Activated naive CD4-positive, alpha-beta T cell treated with anti-CD3 and anti-CD28 coated beads for 36 hours (primary cell): Measurements from ENCODE around the gene MAN1C1. TPM values are rescaled to one million over a fixed set of nuclear protein-coding genes. Genes with fewer than 3 reads are reported as not detected.
A peak's percentile ranks its signal among the peaks of the same experiment; 100 is the strongest.

Experiments
- CTCF ChIA-PET: fragments of 350-600 bp; sonication (Branson Sonifier 250); formaldehyde crosslinking; loops from one replicate; lab custom pipeline; 2021; ENCODE audit warnings: antibody characterized with exemption; lab: Charles Lee
- DNase-seq: peaks from one replicate; pipeline ENCODE4 v3.0.0-alpha.2; 2020
- H3K27ac Mint-ChIP-seq: one replicate; pipeline ENCODE4 v1.8.0; 2021; ENCODE audit warnings: mild to moderate bottlenecking, mixed read lengths
- H3K27me3 Mint-ChIP-seq: one replicate; pipeline ENCODE4 v1.8.0; 2021; ENCODE audit warnings: low read depth, mixed read lengths
- H3K36me3 Mint-ChIP-seq: one replicate; pipeline ENCODE4 v1.8.0; 2021; ENCODE audit warnings: low read depth, mixed read lengths
- H3K4me1 Mint-ChIP-seq: one replicate; pipeline ENCODE4 v1.8.0; 2021; ENCODE audit warnings: low read depth, mixed read lengths
- H3K4me3 Mint-ChIP-seq: one replicate; pipeline ENCODE4 v1.8.0; 2021; ENCODE audit warnings: mild to moderate bottlenecking, moderate library complexity, mixed read lengths
- H3K9me3 Mint-ChIP-seq: one replicate; pipeline ENCODE4 v1.8.0; 2021; ENCODE audit warnings: mixed read lengths
- intact Hi-C: fragments of 100-400 bp; cut with micrococcal nuclease; formaldehyde crosslinking; loops from one replicate; pipeline ENCODE4 v1.15.1; 2023
- total RNA-seq, 2 experiments: library from RNA; stranded (reverse); gene quantifications; one replicate each; pipeline ENCODE4 v1.2.3, GENCODE V29; 2021

MAN1C1 gene
- total RNA-seq, 2 experiments from 2014 or later: 4.9 to 6.3 TPM

DNA sequence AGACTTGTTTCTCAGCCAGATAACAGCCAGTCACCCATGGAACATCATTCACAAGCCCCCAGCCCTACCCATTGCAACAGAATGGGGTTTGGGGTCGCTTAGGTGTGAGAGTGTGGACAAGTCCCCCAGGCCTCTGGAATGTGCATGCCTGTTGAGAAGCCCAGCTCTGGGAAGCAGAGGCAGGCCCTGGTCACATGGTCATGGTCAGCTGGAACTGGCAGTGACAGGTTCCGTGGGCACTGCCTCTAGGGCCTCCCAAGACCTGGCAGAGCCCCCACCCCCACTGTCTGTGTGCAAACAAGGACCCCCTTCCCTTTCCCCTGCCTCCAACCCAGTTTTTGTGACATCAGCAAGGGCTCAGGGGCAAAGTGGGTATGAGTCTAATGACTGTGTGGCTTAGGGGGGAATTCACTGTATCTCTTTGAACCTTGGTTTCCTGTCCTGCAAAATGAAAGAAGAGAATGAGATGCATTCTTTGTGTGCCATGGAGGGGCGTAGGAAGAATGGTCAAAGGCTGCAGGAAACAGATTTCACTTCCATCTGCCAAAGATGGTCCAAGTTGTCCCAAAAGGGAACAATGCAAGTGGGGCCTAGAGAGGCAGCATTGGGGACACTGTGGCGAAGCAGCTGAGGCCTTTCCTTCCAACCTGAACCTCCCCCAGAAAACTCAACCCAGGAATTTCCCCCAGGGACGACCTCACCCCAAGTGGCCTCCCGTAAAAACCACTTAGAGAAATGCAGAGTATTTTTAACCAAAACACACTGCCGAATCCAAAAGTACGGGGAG is 148.7 kb downstream of the MAN1C1 start:
- no peaks in the 10 kb centered on the region for H3K36me3 Mint-ChIP-seq
- no peaks in the 10 kb centered on the region for H3K27me3 Mint-ChIP-seq
- peaks cover 39% of the 10 kb centered on the region for H3K4me1 Mint-ChIP-seq
- DNase-seq: no peak
- CTCF ChIA-PET: no interaction called here
- H3K9me3 Mint-ChIP-seq: no peaks in the 10 kb centered on the region
- no peak overlapping the region for H3K27ac Mint-ChIP-seq
- no peak overlapping the region for H3K4me3 Mint-ChIP-seq
- intact Hi-C loops: no loop called here

- Mint-ChIP-seq H3K4me1 (peaks cover 46% of the 10 kb centered on the region), H3K27ac (no peak overlapping the region), H3K27me3 (no peaks in the 10 kb centered on the region), H3K9me3 (no peaks in the 10 kb centered on the region), H3K36me3 (no peaks in the 10 kb centered on the region), H3K4me3 (no peak overlapping the region)
- intact Hi-C loops: no loop called here
- CTCF ChIA-PET: interaction anchor here (0.6 kb wide), 1 partner anchor 37 kb away, joined by 5 read pairs; no protein-coding TSS in a partner anchor
- no peak for DNase-seq
Measured at GRCh38 chr1:25765923-25766589, 149.5 kb downstream of the MAN1C1 start.

GRCh38 chr1:25766721-25767436 is 150.3 kb downstream of the MAN1C1 start:
- intact Hi-C loops: no loop called here
- Mint-ChIP-seq H3K4me1 (peaks cover 54% of the 10 kb centered on the region), H3K27ac (no peak overlapping the region), H3K4me3 (no peak overlapping the region), H3K27me3 (no peaks in the 10 kb centered on the region), H3K9me3 (no peaks in the 10 kb centered on the region), H3K36me3 (no peaks in the 10 kb centered on the region)
- CTCF ChIA-PET: interaction anchor here (0.6 kb wide), 1 partner anchor 38 kb away, joined by 5 read pairs; no protein-coding TSS in a partner anchor
- DNase-seq: no peak

DNA sequence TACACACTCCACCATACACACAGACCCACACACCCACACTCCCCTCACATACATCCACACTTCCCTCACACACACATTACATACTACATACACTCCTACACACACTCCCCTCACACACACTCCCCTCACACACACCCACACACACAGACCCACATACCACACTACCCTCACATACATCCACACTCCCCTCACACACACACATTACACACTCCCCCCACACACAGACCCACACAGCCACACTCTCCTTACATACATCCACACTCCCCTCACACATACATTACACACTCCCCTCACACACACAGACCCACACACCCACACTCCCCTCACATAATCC is 150.8 kb downstream of the MAN1C1 start:
- Mint-ChIP-seq H3K27me3 (no peaks in the 10 kb centered on the region), H3K27ac (no peak overlapping the region), H3K4me3 (no peak overlapping the region), H3K36me3 (no peaks in the 10 kb centered on the region), H3K4me1 (peaks cover 59% of the 10 kb centered on the region), H3K9me3 (no peaks in the 10 kb centered on the region)
- no peak for DNase-seq
- CTCF ChIA-PET: no interaction called here
- intact Hi-C loops: no loop called here

GRCh38 chr1:25768999-25769398 is 152.4 kb downstream of the MAN1C1 start:
- Mint-ChIP-seq H3K36me3 (peaks cover 2% of the 10 kb centered on the region), H3K4me3 (no peak overlapping the region), H3K9me3 (no peaks in the 10 kb centered on the region), H3K27me3 (no peaks in the 10 kb centered on the region), H3K27ac (no peak overlapping the region), H3K4me1 (peaks cover 75% of the 10 kb centered on the region)
- intact Hi-C loops: no loop called here
- CTCF ChIA-PET: no interaction called here
- no peak for DNase-seq

DNA sequence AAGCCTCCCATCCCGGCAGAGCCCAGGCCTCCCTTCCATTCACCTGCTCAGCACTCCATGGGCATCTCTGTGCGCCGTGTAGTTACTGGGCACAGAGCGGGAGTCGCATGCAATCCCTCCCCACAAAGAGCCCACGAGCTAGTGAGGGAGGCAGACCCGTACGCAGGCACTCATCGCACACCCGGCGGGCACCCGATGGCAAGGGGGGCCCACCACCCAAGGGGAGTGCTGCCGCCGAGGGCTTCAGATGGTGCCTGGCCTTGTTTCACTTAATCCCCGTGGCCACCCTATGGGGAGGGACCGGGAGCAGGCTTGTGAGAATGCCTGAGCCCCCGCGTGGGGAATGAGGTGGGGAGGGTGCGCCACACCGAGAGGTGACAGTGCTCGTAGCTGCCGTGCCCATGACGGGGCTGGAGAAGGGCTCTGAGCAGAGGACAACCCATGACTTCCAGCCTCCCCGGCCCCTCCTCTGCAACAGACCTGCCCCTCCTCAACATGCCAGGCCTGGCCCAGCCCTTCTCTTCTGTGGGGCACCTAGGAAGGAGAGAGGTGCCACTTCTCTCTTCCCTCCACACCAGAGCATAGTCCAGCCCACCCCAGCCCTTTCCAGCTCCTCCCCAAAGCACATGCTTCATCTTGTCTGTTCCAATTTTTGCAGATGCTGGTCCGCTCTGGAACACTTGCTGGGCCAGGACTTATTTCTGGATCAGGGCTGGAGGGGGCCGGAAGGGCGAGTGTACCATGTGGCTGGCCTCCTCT is 153.2 kb downstream of the MAN1C1 start:
- H3K27me3 Mint-ChIP-seq: no peaks in the 10 kb centered on the region
- no peak for DNase-seq
- H3K4me3 Mint-ChIP-seq: no peak overlapping the region
- no peaks in the 10 kb centered on the region for H3K9me3 Mint-ChIP-seq
- intact Hi-C loops: no loop called here
- H3K27ac Mint-ChIP-seq: no peak overlapping the region
- peaks cover 2% of the 10 kb centered on the region for H3K36me3 Mint-ChIP-seq
- H3K4me1 Mint-ChIP-seq: peaks cover 83% of the 10 kb centered on the region
- CTCF ChIA-PET: interaction anchor here (1.7 kb wide), 1 partner anchor 10 kb away, joined by 3 read pairs; no protein-coding TSS in a partner anchor

GRCh38 chr1:25770541-25771220 is 154.1 kb downstream of the MAN1C1 start:
- peaks cover 87% of the 10 kb centered on the region for H3K4me1 Mint-ChIP-seq
- no peak for DNase-seq
- no peaks in the 10 kb centered on the region for H3K9me3 Mint-ChIP-seq
- intact Hi-C loops: no loop called here
- H3K27ac Mint-ChIP-seq: peak overlapping the region; percentile 62
- CTCF ChIA-PET: interaction anchor here (1.7 kb wide), 1 partner anchor 11 kb away, joined by 3 read pairs; no protein-coding TSS in a partner anchor
- H3K27me3 Mint-ChIP-seq: no peaks in the 10 kb centered on the region
- H3K4me3 Mint-ChIP-seq: peak overlapping the region; percentile 49
- H3K36me3 Mint-ChIP-seq: peaks cover 2% of the 10 kb centered on the region

DNA sequence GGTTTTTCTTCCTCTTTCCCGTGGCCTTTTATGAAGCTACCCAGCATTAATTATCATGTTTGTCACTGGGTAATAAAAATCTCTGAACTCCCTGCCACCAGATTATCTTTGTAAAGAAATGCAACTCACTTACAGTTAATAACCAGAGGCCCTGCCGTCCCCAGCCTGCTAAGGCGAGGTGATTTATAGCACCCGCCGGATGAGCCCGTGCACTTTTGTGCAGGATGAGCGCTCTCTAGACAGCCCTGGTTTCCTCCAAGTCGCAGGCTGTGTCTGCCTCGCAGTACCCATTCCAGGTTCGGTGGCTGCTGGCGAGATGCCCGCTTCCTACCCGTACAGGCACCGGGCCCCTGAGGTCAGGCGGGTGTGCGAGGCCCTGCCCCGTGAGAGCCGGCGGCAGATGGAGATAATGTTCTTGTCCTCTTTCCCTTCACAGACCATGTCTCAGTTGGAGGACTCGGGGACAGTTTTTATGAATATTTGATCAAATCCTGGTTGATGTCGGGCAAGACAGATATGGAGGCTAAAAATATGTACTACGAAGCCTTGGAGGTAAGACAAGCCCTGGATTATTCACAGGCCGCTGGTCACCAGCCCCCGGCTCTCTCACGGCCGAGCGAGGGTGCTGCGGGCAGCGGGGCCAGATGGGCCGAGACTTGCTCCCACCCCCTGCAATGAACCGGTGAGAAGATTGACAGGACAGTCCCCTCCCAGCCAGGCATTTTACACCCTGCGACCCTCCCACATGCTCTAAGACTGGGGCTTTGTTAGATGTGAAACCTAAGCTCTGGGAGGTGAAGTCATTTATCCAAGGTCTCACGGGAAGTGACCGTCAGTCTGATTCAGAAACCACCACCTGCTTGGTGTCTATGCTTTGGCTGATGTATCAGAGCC is 154.9 kb downstream of the MAN1C1 start:
- Mint-ChIP-seq H3K36me3 (peaks cover 2% of the 10 kb centered on the region), H3K9me3 (no peaks in the 10 kb centered on the region), H3K27me3 (no peaks in the 10 kb centered on the region), H3K4me3 (peak overlapping the region; percentile 49), H3K4me1 (peaks cover 82% of the 10 kb centered on the region), H3K27ac (peak overlapping the region; percentile 62)
- CTCF ChIA-PET: interaction anchor here (0.6 to 1.7 kb wide), 4 partner anchors 12 to 78 kb away, joined by 3 read pairs; no protein-coding TSS in a partner anchor
- DNase-seq: peak; percentile 69
- intact Hi-C loops: no loop called here

DNA sequence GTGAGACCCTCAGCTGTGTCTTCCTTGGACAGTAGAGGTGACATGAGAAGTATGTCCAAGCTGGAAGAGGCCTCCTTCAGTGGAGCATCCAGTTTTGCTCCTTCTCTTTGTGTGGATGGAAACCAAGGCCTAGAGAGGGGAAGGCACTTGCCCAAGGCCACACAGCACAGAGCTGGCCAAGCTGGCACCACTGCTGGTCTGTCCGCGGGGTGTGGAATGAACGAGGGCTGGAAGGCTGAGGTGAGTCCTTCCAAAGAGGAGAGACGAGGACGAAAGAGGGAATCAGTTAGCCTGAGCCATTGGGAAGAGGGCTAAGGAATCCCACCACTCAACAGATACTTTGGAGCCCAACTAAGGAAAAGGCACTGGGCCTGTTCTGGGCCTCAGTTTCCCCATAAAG is 155.6 kb downstream of the MAN1C1 start:
- DNase-seq: no peak
- CTCF ChIA-PET: interaction anchor here (0.6 to 1.6 kb wide), 3 partner anchors 13 to 79 kb away, joined by 3 read pairs; no protein-coding TSS in a partner anchor
- Mint-ChIP-seq H3K9me3 (no peaks in the 10 kb centered on the region), H3K4me3 (no peak overlapping the region), H3K27ac (no peak overlapping the region), H3K4me1 (peaks cover 77% of the 10 kb centered on the region), H3K36me3 (peaks cover 2% of the 10 kb centered on the region), H3K27me3 (no peaks in the 10 kb centered on the region)
- intact Hi-C loops: no loop called here

DNA sequence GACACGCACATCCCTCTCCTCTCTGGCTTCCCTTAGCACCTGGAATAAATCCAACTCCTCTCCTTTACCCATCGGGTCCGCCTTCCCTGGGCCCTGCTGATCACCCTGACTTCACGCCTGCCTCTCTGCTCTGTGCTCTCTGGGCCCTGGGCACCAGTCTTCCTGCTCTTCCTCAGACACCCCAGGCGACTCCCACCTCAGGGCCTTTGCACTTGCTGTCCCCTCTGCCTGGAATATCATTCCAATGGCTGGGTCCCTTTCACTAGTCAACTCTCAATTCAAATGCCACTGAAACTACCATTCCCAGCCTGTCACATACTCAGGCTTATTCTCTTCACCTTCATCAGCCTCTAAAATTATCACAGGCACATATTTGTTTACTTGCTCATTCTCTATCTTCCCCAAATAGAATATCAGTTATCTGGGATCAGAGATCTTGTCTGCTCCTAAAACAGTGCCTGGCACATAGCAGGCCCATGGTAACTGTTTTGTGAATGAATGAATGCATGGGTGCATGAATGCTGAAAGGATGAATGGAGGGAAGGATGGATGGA is 156.2 kb downstream of the MAN1C1 start:
- DNase-seq: no peak
- intact Hi-C loops: no loop called here
- H3K27ac Mint-ChIP-seq: no peak overlapping the region
- H3K36me3 Mint-ChIP-seq: peaks cover 2% of the 10 kb centered on the region
- CTCF ChIA-PET: interaction anchor here (1.6 to 2.4 kb wide), 2 partner anchors 59 to 79 kb away, joined by 3 to 7 read pairs; no protein-coding TSS in a partner anchor
- H3K4me1 Mint-ChIP-seq: peaks cover 76% of the 10 kb centered on the region
- no peaks in the 10 kb centered on the region for H3K27me3 Mint-ChIP-seq
- H3K4me3 Mint-ChIP-seq: no peak overlapping the region
- H3K9me3 Mint-ChIP-seq: no peaks in the 10 kb centered on the region
